HEK293 (cell line): ENCODE results near the gene IRX6.

Source experiments
- BCL11B ChIP-seq: fragments of 450-650 bp; formaldehyde crosslinking; IDR thresholded peaks from 2 replicates; pipeline ENCODE4 v1.5.1; 2016; ENCODE audit warnings: low read depth, missing biosample characterization, missing genetic modification characterization
- EGR2 ChIP-seq: fragments of 450-650 bp; formaldehyde crosslinking; IDR thresholded peaks from 2 replicates; pipeline ENCODE4 v1.5.1; 2016; ENCODE audit warnings: low read depth, missing biosample characterization, missing genetic modification characterization
- ELK4 ChIP-seq: IDR thresholded peaks from 2 replicates; pipeline ENCODE4 v1.6.1; 2011; ENCODE audit warnings: mild to moderate bottlenecking, low read depth, low read length, borderline replicate concordance
- GLIS2 ChIP-seq: fragments of 450-650 bp; formaldehyde crosslinking; IDR thresholded peaks from 2 replicates; pipeline ENCODE4 v1.5.1; 2016; ENCODE audit warnings: missing biosample characterization, missing genetic modification characterization
- HIC1 ChIP-seq: fragments of 450-650 bp; formaldehyde crosslinking; IDR thresholded peaks from 2 replicates; pipeline ENCODE4 v1.5.1; 2016; ENCODE audit warnings: missing biosample characterization, missing genetic modification characterization
- INSM2 ChIP-seq: fragments of 450-650 bp; formaldehyde crosslinking; IDR thresholded peaks from 2 replicates; pipeline ENCODE4 v1.5.1; 2016; ENCODE audit warnings: missing biosample characterization, missing genetic modification characterization
- MZF1 ChIP-seq: fragments of 450-650 bp; formaldehyde crosslinking; IDR thresholded peaks from 2 replicates; pipeline ENCODE4 v1.5.1; 2017; ENCODE audit warnings: missing biosample characterization, missing genetic modification characterization, borderline replicate concordance
- PRDM1 ChIP-seq: fragments of 450-650 bp; formaldehyde crosslinking; IDR thresholded peaks from 2 replicates; pipeline ENCODE4; 2016; ENCODE audit warnings: missing biosample characterization, missing genetic modification characterization
- ZFP37 ChIP-seq: fragments of 450-650 bp; formaldehyde crosslinking; IDR thresholded peaks from 2 replicates; pipeline ENCODE4 v1.5.1; 2016; ENCODE audit warnings: missing biosample characterization, missing genetic modification characterization
- ZNF10 ChIP-seq: fragments of 450-650 bp; formaldehyde crosslinking; IDR thresholded peaks from 2 replicates; pipeline ENCODE4 v1.5.1; 2017; ENCODE audit warnings: missing biosample characterization, missing genetic modification characterization
- ZNF138 ChIP-seq: fragments of 450-650 bp; formaldehyde crosslinking; IDR thresholded peaks from 2 replicates; pipeline ENCODE4 v1.5.1; 2016; ENCODE audit warnings: missing biosample characterization, missing genetic modification characterization, borderline replicate concordance
- ZNF174 ChIP-seq: fragments of 450-650 bp; formaldehyde crosslinking; IDR thresholded peaks from 2 replicates; pipeline ENCODE4 v1.5.0; 2017; ENCODE audit warnings: missing biosample characterization, mild to moderate bottlenecking, missing genetic modification characterization
- ZNF214 ChIP-seq: fragments of 450-650 bp; formaldehyde crosslinking; IDR thresholded peaks from 2 replicates; pipeline ENCODE4 v1.5.1; 2017; ENCODE audit warnings: missing biosample characterization, mild to moderate bottlenecking, missing genetic modification characterization, borderline replicate concordance
- ZNF280D ChIP-seq: fragments of 450-650 bp; formaldehyde crosslinking; IDR thresholded peaks from 2 replicates; pipeline ENCODE4 v1.5.1; 2016; ENCODE audit warnings: missing biosample characterization, missing genetic modification characterization
- ZNF354C ChIP-seq: fragments of 450-650 bp; formaldehyde crosslinking; IDR thresholded peaks from 2 replicates; pipeline ENCODE4 v1.5.1; 2016; ENCODE audit warnings: missing biosample characterization, missing genetic modification characterization, low read depth, borderline replicate concordance
- ZNF366 ChIP-seq: fragments of 450-650 bp; formaldehyde crosslinking; conservative IDR thresholded peaks from 2 replicates; pipeline ENCODE4 v1.5.1; 2016; ENCODE audit warnings: missing biosample characterization, missing genetic modification characterization
- ZNF37A ChIP-seq: fragments of 450-650 bp; IDR thresholded peaks from 2 replicates; pipeline ENCODE4 v1.5.1; 2018; ENCODE audit warnings: missing biosample characterization, missing genetic modification characterization
- ZNF416 ChIP-seq: fragments of 450-650 bp; formaldehyde crosslinking; IDR thresholded peaks from 2 replicates; pipeline ENCODE4 v1.5.1; 2016; ENCODE audit warnings: missing biosample characterization, missing genetic modification characterization
- ZNF510 ChIP-seq: fragments of 450-650 bp; formaldehyde crosslinking; IDR thresholded peaks from 2 replicates; pipeline ENCODE4 v1.5.1; 2018; ENCODE audit warnings: mild to moderate bottlenecking, missing genetic modification characterization, missing biosample characterization; ENCODE audit not compliant: insufficient replicate concordance
- ZNF549 ChIP-seq: fragments of 450-650 bp; IDR thresholded peaks from 2 replicates; pipeline ENCODE4 v1.5.1; 2018; ENCODE audit warnings: missing biosample characterization, missing genetic modification characterization, mild to moderate bottlenecking, inconsistent platforms, moderate library complexity
- ZNF629 ChIP-seq: fragments of 450-650 bp; formaldehyde crosslinking; IDR thresholded peaks from 2 replicates; pipeline ENCODE4 v1.5.1; 2017; ENCODE audit warnings: missing biosample characterization, missing genetic modification characterization
- ZNF654 ChIP-seq: fragments of 450-650 bp; formaldehyde crosslinking; IDR thresholded peaks from 2 replicates; pipeline ENCODE4 v1.5.1; 2016; ENCODE audit warnings: low read depth, missing biosample characterization, missing genetic modification characterization
- ZNF660 ChIP-seq: fragments of 450-650 bp; IDR thresholded peaks from 2 replicates; pipeline ENCODE4 v1.5.1; 2018; ENCODE audit warnings: missing biosample characterization, mild to moderate bottlenecking, missing genetic modification characterization
- ZNF670 ChIP-seq: fragments of 450-650 bp; formaldehyde crosslinking; IDR thresholded peaks from 2 replicates; pipeline ENCODE4 v1.5.1; 2016; ENCODE audit warnings: missing biosample characterization, missing genetic modification characterization, low read depth
- ZNF677 ChIP-seq: fragments of 450-650 bp; IDR thresholded peaks from 2 replicates; pipeline ENCODE4 v1.5.0; 2018; ENCODE audit warnings: missing biosample characterization, mild to moderate bottlenecking, missing genetic modification characterization, moderate library complexity
- ZNF843 ChIP-seq: fragments of 450-650 bp; formaldehyde crosslinking; IDR thresholded peaks from 2 replicates; pipeline ENCODE4 v1.5.1; 2016; ENCODE audit warnings: missing biosample characterization, missing genetic modification characterization
- ZSCAN18 ChIP-seq: fragments of 450-650 bp; formaldehyde crosslinking; IDR thresholded peaks from 2 replicates; pipeline ENCODE4 v1.5.1; 2016; ENCODE audit warnings: missing biosample characterization, missing genetic modification characterization
- ZSCAN23 ChIP-seq: fragments of 450-650 bp; formaldehyde crosslinking; IDR thresholded peaks from 2 replicates; pipeline ENCODE4 v1.5.1; 2016; ENCODE audit warnings: missing biosample characterization, missing genetic modification characterization
- ZSCAN30 ChIP-seq: fragments of 450-650 bp; IDR thresholded peaks from 2 replicates; pipeline ENCODE4 v1.5.1; 2018; ENCODE audit warnings: missing biosample characterization, mild to moderate bottlenecking, missing genetic modification characterization, moderate library complexity

The IRX6 gene

GRCh38 chr16:55297062-55297909, 26.7 kb upstream of the IRX6 start (continued):
- TF ChIP-seq ZNF510 (tag by site-specific recombination) (no peak), ZNF366 (tag by site-specific recombination) (peak; percentile 40), ZNF280D (tag by site-specific recombination) (no peak), ZNF670 (tag by site-specific recombination) (no peak), HIC1 (tag by site-specific recombination) (peak; percentile 34; the same call in 1 of the 2 replicates), BCL11B (tag by site-specific recombination) (no peak), INSM2 (no peak), ZNF654 (tag by site-specific recombination) (no peak), ZNF354C (tag by site-specific recombination) (no peak), ZNF416 (tag by site-specific recombination) (no peak), ZSCAN23 (tag by site-specific recombination) (no peak), ZNF138 (tag by site-specific recombination) (no peak), ZNF677 (no peak), ELK4 (no peak), ZSCAN18 (tag by site-specific recombination) (no peak), ZFP37 (tag by site-specific recombination) (no peak), ZNF10 (tag by site-specific recombination) (no peak), ZSCAN30 (no peak), ZNF843 (tag by site-specific recombination) (0 out of 2 replicates have a peak, but pooled peaks have one; percentile 41), MZF1 (peak; percentile 66; the same call in 1 of the 2 replicates), EGR2 (tag by site-specific recombination) (0 out of 2 replicates have a peak, but pooled peaks have one; percentile 25), ZNF37A (tag by site-specific recombination) (no peak), PRDM1 (tag by site-specific recombination) (peak; percentile 82), ZNF629 (tag by site-specific recombination) (peak; percentile 81), ZNF549 (tag by site-specific recombination) (peak; percentile 21; the same call in 1 of the 2 replicates), ZNF660 (tag by site-specific recombination) (peak; percentile 84; the same call in 1 of the 2 replicates), ZNF174 (tag by site-specific recombination) (no peak), GLIS2 (tag by site-specific recombination) (no peak), ZNF214 (tag by site-specific recombination) (no peak)
